ENCODE results near the gene TMA7B.

TMA7B gene

GRCh38 chr22:39952347-39952746 lies 7.8 kb upstream of the TMA7B start:
- DNase-seq (ENCODE audit: low read depth in 2 of 2): no peak

- no peak for DNase-seq (ENCODE audit: low read depth in 2 of 2)
Observed at GRCh38 chr22:39953101-39953500, 7.1 kb upstream of the TMA7B start.

DNA sequence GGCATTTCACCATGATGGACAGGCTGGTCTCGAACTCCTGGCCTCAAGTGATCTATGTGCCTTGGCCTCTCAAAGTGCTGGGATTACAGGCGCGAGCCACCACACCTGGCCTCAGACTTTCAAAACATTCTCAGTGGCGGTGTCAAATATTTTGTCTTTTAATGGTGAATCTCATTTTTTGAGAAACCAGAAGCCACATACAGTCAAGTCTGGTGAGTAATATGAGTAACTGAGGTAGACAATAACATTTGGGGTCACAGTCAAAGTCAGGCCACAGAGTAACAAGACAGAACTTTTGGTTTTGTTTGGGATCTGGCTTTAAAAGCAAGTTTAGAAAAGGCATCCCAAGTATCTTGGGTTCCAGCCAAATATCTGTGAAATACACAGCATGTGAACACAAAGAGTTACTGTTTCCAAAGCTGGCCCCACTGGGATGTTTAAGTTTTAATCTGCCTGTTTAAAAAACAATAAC lies 5.6 kb upstream of the TMA7B start:
- DNase-seq (ENCODE audit: low read depth in 2 of 2): no peak

DNA sequence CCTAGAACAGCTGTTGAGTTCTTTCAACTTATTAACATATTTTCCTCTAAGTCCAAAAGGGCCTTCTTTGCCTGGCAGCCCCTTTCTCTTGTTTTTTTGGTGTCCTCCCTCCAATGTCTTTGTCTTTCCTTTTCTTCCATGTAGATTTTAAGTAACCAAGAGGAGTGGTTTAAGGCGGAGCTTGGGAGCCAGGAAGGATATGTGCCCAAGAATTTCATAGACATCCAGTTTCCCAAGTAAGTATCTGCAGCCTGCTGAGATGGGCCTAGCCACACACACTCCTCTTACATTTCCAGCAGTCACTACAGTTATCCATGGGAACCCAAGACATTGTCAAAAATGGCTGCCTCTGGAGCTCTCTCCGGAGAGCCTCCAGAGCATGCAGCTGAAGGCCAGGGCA lies 4.5 kb upstream of the TMA7B start:
- no peak for DNase-seq (ENCODE audit: low read depth in 2 of 2)

DNA sequence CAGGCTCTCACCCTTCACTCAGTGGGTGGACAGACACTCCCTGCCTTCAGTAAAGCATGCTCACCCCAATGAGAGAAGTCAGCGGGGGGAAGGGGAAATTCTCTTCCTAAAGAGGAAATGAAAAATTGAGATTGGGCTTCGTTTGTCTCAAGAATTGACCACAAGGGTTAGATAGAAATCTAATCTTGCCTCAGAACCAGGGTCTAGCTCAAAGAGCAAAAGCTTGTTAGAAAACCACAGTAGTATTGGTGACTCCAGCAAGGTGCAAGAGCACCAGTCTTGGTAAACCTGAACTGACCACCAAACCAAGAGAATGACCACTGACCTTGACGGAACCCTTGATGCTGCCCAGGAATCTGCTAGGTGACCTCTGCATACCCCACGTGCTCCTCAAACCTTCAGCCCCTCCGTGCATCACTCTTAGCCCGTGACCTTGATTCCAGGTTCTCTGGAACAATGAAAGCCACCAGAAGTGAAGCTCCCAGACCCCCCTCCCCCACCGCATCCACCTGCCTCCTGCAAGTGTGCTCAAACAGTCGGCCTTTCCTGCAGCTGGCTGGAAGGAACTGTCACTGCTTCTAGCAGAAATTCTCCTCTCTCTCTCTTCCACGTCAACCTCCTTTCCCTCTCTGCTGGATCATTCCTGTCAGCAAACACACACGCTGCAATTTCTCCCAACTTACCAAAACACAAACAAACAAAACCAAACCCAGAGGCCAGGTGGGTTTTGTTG lies 3.1 kb upstream of the TMA7B start:
- no peak for DNase-seq (ENCODE audit: low read depth in 2 of 2)

DNA sequence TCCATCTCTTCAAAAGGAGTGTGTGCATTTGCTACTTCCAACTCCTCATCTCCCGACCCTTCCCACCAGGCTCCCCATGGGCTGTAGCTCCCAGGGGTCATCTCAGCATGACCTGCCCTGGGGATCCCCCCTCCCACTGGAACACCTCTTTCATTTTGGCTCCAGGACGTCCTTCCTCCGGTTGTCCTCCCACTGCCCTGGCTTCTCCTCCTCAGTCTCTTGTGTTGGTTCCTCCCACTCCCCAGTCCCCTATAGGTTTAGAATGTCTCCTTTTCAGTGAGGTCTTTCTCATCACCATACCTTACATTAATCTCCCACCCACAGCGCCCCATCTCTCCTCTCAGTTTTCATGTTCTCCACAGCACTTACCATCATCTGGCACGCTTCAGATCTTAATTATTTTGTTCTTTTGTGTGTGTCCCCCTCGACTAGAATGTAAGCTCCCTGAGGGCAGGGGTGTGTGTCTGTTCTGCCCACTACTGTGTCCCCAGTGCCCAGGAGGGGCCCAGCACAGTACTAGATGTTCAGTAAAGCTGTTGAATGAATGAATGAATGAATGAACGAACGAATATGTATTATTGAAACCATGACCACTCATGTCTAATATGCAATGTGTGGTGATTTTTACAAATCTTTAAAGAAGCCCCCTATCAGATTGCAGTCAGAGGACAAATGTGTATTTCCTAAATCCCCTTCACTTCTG lies 2.0 kb upstream of the TMA7B start:
- no peak for DNase-seq (ENCODE audit: low read depth in 2 of 2)

GRCh38 chr22:39958949-39959639 lies 1.1 kb upstream of the TMA7B start:
- DNase-seq (ENCODE audit: low read depth in 2 of 2): no peak

DNA sequence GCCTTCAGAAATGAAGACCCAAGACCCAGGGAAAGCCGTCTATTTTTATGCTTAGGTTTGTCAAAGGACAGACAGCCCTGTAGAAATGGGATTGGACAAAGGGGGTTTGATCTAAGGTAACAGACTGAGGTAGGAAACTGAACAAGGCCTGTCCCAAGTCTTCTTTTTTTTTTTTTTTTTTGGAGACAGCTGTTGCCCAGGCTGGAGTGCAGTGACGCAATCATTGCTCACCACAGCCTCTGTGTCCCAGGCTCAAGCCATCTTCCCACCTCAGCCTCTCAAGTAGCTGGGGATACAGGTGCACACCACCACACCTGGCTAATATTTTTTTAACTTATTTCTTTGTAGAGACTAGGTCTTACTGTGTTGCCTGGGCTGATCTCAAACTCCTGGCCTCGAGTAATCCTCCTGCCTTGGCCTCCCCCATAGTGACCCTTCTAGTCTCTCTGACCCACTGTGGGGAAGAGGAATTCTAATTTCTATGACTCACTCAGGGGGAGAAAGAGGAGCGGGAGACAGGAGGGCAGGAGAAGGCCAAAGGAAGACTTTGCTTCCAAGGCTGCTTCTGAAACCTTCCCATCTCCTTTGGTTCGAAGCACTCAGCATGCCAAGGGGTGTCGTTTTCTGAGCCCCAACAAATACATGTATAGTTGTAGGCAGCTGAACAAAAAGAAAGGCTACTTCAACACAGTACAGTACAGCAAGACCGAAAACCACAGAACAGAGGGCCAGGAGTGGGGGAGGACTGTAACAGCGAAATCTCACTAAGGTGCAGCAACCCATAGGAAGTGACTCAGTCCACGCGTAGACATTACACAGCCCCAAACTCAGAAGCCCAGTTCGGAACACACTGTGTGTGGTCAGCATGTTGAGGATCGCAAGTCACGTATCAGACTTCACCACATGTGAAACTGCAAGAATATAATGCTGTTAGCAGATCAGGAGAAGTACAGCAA lies 872 bp downstream of the TMA7B start:
- peak; percentile 55 to 66 for DNase-seq (ENCODE audit: low read depth in 2 of 2)

GRCh38 chr22:39962071-39962470 lies 1.9 kb downstream of the TMA7B start:
- no peak for DNase-seq (ENCODE audit: low read depth in 2 of 2)

DNA sequence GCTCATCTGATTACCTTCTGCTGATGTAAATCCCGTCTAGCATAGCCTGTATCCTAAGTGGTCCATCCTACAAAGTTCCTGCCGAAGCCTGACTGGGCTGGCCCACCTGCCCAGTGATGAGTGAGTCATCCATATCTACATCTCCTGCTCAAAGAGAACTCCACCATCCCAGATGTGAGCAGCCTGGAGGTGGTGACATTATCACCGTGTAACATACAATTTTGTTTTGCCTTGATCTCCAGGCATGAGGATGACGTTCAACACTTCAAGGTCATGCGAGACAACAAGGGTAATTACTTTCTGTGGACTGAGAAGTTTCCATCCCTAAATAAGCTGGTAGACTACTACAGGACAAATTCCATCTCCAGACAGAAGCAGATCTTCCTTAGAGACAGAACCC lies 5.6 kb downstream of the TMA7B start:
- DNase-seq (ENCODE audit: low read depth in 2 of 2): no peak

DNA sequence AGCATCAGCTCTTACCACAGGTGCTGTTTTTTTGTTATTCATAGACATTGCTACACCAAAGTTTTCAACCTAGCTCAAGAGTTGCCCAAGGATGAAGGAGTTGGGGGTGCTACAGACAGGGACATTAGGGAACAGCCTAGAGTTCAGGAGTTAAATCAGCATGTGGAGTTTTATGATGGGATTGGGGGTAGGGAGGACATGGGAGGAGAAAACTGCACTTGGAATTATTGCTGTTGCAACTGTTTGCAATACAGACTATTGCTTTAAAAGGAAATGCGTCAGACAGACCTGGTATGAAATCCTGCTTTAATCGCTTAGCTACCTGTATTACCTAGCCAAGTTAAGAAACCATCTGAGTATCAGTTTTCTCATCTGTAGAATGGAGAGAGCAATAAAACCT lies 6.3 kb downstream of the TMA7B start:
- DNase-seq (ENCODE audit: low read depth in 2 of 2): no peak

- DNase-seq (ENCODE audit: low read depth in 2 of 2): no peak
Observed at GRCh38 chr22:39967103-39967829, 7.1 kb downstream of the TMA7B start.

GRCh38 chr22:39967996-39968972 lies 8.1 kb downstream of the TMA7B start:
- DNase-seq (ENCODE audit: low read depth in 2 of 2): no peak

- DNase-seq (ENCODE audit: low read depth in 2 of 2): no peak
Observed at GRCh38 chr22:39970742-39971141, 10.5 kb downstream of the TMA7B start.

- no peak for DNase-seq (ENCODE audit: low read depth in 2 of 2)
Observed at GRCh38 chr22:39972641-39973040, 12.4 kb downstream of the TMA7B start.

- no peak for DNase-seq (ENCODE audit: low read depth in 2 of 2)
Observed at GRCh38 chr22:39973656-39974055, 13.5 kb downstream of the TMA7B start.

DNA sequence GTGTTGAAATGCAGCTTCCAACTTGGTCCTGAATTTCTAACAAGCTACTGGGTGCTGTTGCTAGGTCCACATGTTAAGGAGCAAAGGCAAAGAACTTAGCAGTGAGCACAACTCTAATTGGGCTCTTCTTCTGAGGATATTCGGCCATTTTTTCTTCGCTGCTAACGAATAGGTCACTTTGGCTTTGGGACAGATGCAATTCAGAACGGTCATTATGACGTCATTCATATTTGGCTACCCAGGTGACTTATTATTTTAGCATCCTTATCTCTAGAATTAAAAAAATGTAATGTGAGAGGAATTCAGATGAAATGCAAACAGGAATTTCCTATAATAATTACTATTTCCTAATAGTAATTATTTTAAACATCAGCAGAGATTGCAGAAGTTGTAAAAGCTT lies 13.9 kb downstream of the TMA7B start:
- DNase-seq (ENCODE audit: low read depth in 2 of 2): no peak

DNA sequence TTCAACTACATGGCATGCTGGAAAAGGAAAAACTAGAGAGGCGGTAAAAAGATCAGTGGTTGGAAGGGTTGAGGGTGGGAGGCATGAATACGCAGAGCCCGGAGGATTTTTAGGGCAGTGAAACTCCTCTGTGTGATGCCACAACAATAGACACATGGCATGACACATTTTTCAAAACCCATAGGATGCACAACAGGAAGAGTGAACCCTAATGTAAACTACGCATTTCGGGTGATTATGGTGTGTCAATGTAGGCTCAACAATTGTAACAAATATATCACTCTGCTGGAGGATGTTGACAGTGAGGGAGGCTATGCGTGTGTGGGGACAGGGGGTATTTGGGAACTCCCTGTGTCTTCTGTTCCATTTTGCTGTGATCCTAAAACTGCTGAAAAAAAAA lies 18.9 kb downstream of the TMA7B start:
- no peak for DNase-seq (ENCODE audit: low read depth in 2 of 2)

DNA sequence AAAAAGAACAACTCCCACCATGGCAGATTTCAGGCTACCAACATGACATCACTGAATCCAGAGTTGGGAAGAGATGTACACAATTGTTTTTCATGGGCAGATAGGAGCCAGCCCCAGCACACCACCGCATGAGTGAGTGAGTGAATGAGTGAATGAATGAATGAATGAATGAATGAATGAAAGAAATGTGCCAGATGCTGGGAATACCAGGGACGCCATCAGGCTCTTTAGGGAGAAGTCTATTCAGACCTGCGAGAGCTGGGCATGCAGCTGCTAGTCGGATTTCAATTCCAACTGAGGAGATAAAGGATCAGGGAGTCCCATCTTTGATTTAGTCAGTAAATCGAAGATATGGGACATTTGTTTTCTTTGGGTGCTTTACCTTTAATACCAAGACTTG lies 19.3 kb downstream of the TMA7B start:
- no peak for DNase-seq (ENCODE audit: low read depth in 2 of 2)

DNA sequence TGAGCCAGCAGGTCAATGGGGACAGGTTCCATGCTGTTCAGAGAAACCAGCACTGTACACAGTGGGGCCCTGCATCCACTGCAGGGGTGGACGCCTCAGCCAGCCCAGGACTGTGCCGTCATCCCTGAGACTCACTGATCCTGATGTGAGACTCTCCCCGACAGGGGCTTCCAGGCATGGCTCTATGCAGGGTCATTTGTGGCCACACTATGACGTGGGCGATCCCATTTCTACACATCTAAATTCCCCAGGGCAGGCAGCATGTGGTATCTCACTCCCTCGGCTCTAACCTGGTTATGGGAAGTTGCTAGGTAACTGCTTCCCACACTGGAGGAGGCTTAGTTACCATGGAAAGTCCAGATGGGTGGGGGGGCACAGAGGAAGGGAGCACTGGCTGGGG lies 20.4 kb downstream of the TMA7B start:
- no peak for DNase-seq (ENCODE audit: low read depth in 2 of 2)

All from stimulated activated CD8-positive, alpha-beta memory T cell treated with anti-CD3 and anti-CD28 coated beads, Interleukin-2, amount 100 ng/mL, for 48 hours (primary cell).